PC-9 (cell line): Measurements from ENCODE around the gene CSNK1G3.

Source experiments
- CTCF ChIP-seq: fragments of 200-600 bp; sonication (generic); conservative IDR thresholded peaks from 2 replicates; pipeline ENCODE4 v1.6.1; 2017; ENCODE audit warnings: mixed run types, antibody characterized with exemption, mild to moderate bottlenecking, moderate library complexity
- EZH2 ChIP-seq: fragments of 200-600 bp; sonication (generic); IDR thresholded peaks from 2 replicates; pipeline ENCODE4 v1.8.0; 2017; ENCODE audit warnings: antibody characterized with exemption, low read depth

GRCh38 chr5:123530728-123531127 is 18.8 kb downstream of the CSNK1G3 start:
- TF ChIP-seq CTCF (no peak), EZH2 (no peak)
